ENCODE data around the gene MYO5B. TPM values are rescaled to one million over a fixed set of nuclear protein-coding genes. Genes with fewer than 3 reads are reported as not detected.
A peak's percentile ranks its signal among the peaks of the same experiment; 100 is the strongest.
"Not testable (repeated sequence)": the region's sequence is repeated elsewhere in the genome, so short reads cannot be mapped to it uniquely, and the experiment has no call there.

Gene MYO5B
- polyA plus RNA-seq, 1 experiment, result 0.18 TPM

- peak; percentile 26; the same call in 1 of the 2 replicates for TF ChIP-seq CTCF (IDR thresholded peaks at IDR 0.05; ENCODE audit: insufficient read depth, low read depth, low read length)
- ChIA-PET CTCF (interaction anchor here (1.0 to 2.6 kb wide), 11 partner anchors 9 to 276 kb away, joined by 3 to 16 read pairs (median 3); no protein-coding TSS in a partner anchor), POLR2A (interaction anchor here (0.7 kb wide), 1 partner anchor 144 kb away, joined by 3 read pairs; no protein-coding TSS in a partner anchor)
- DNase-seq (ENCODE audit: low read depth), result no peak
- H3K36me3 ChIP-seq (ENCODE audit: control insufficient read depth, insufficient read depth, low read length), result peaks cover 2% of the 10 kb centered on the region; the same call in 1 of the 2 replicates
- H3K27me3 ChIP-seq (ENCODE audit: control insufficient read depth, insufficient read depth, low read length), result no peaks in the 10 kb centered on the region
- no peak overlapping the region for H3K4me3 ChIP-seq (ENCODE audit: low read depth, low read length)
These were observed 410.3 kb downstream of the MYO5B start for GRCh38 chr18:49784427-49785185.

- H3K27me3 ChIP-seq (ENCODE audit: control insufficient read depth, insufficient read depth, low read length); POLR2A ChIA-PET; DNase-seq (ENCODE audit: low read depth); H3K4me3 ChIP-seq (ENCODE audit: low read depth, low read length); H3K36me3 ChIP-seq (ENCODE audit: control insufficient read depth, insufficient read depth, low read length): not testable (repeated sequence)
- CTCF ChIA-PET, result interaction anchor here (1.1 to 2.6 kb wide), 6 partner anchors 27 to 275 kb away, joined by 3 to 16 read pairs (median 4); no protein-coding TSS in a partner anchor
These were observed 411.3 kb downstream of the MYO5B start for GRCh38 chr18:49783631-49784030.

DNA sequence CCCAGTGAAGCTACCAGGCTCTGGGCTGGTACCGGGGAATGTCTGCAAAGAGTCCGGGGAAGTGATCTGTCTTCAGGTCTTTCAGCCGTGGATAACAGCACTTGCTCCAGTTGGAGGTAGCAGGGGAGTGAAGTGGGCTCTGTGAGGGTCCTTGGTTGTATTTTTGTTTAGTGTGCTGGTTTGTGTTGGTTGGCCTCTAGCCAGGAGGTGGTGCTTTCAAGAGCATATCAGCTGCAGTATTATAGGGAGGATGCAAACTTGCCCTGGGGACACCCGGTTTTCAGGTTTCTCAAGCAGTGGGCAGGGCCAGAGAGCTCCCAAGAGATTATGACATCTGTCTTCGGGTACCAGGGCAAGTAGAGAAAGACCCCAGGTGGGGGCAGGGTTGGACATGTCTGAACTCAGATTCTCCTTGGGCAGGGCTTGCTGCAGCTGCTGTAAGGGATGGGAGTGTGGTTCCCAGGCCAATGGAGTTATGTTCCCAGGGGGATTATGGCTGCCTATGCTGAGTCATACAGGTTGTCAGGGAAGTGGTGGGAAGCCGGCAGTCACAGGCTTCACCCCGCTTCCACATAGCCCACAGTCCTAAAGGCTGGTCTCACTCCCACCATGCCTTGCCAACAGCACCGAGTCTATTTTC lies 416.0 kb downstream of the MYO5B start:
- TF ChIP-seq CTCF (IDR thresholded peaks at IDR 0.05; ENCODE audit: insufficient read depth, low read depth, low read length), result no peak
- DNase-seq (ENCODE audit: low read depth), result no peak
- Histone ChIP-seq H3K36me3 (ENCODE audit: control insufficient read depth, insufficient read depth, low read length) (peaks cover 2% of the 10 kb centered on the region; the same call in 1 of the 2 replicates), H3K4me3 (ENCODE audit: low read depth, low read length) (no peak overlapping the region), H3K27me3 (ENCODE audit: control insufficient read depth, insufficient read depth, low read length) (no peaks in the 10 kb centered on the region)
- CTCF ChIA-PET, result interaction anchor here (1.5 to 2.2 kb wide), 2 partner anchors 10 to 220 kb away, joined by 3 to 7 read pairs; no protein-coding TSS in a partner anchor
- POLR2A ChIA-PET, result no interaction called here

Small RNAs within 50 kb of the gene (small RNA-seq; reads per million reads assigned to genes)
- not detected for gene RF00019 (ENCODE audit: insufficient read length, low read depth, low replicate concordance)
- gene RF00283 (ENCODE audit: insufficient read length, low read depth, low replicate concordance), result not detected
- gene RN7SL310P (ENCODE audit: insufficient read length, low read depth, low replicate concordance), result not detected
- gene RNA5SP457 (ENCODE audit: insufficient read length, low read depth, low replicate concordance), result not detected
- not detected for gene SCARNA17 (ENCODE audit: insufficient read length, low read depth, low replicate concordance)

Other genes starting within 250 kb of the MYO5B start
- gene CFAP53, start 71.3 kb upstream of the MYO5B start, polyA plus RNA-seq (2011; rRNA removed), result 0.17 and 0.33 TPM in 2 replicates
- gene MBD1, start 86.4 kb upstream of the MYO5B start, polyA plus RNA-seq (2011; rRNA removed), result 36.0 and 54.4 TPM in 2 replicates
- gene CXXC1, start 92.5 kb upstream of the MYO5B start, polyA plus RNA-seq (2011; rRNA removed), result 29.4 and 51.2 TPM in 2 replicates
- gene SKA1, start 179.9 kb upstream of the MYO5B start, polyA plus RNA-seq (2011; rRNA removed), result 6.2 and 9.7 TPM in 2 replicates